OCI-LY3 (cell line): ENCODE measurements around the gene ZSWIM2.

ENCODE experiments used
- CTCF ChIP-seq: fragments of 200-600, 300-600 bp; sonication (generic); IDR thresholded peaks from 2 replicates; pipeline ENCODE4 v1.5.1; 2014; ENCODE audit warnings: antibody characterized with exemption, low read length, low read depth
- EZH2phosphoT487 ChIP-seq: fragments of 200-600 bp; shearing (Covaris generic); IDR thresholded peaks from 2 replicates; pipeline ENCODE4 v1.6.1; 2018; ENCODE audit warnings: antibody characterized with exemption, mixed run types, low read depth

DNA sequence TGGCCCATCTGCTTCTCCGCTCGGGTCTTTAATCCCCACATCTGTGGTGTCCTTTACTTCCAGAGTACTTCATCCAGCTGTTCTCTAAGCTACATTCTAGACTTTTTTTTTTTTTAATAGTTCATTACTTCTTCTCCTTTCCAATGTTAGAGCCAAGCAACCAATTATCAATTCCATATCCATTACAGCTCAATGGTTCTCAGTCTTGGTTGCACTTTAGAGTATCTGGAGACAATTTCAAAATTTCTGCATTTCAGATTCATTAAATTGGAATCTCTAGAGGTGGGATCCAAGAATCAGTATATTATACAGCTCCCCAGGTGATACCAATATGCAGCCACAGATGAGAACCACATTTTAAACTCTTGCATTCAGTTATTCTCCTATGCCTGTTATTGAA is 43.9 kb upstream of the ZSWIM2 start:
- TF ChIP-seq CTCF: no peak
- no peak for TF ChIP-seq EZH2phosphoT487
